H9 (cell line): ENCODE measurements around the gene KRT13. TPM values are rescaled to one million over a fixed set of nuclear protein-coding genes. Genes with fewer than 3 reads are reported as not detected.

Experiments used
- DNase-seq: peaks from one replicate; pipeline ENCODE4 v3.0.0-alpha.2; 2017
- H2AFZ ChIP-seq: one replicate; pipeline ENCODE4 v1.6.1; 2013; ENCODE audit warnings: mild to moderate bottlenecking, low read length, control low read depth, moderate library complexity
- H2AK5ac ChIP-seq: 2 replicates; pipeline ENCODE4 v1.6.1; 2013; ENCODE audit warnings: low read length, control low read depth, mixed read lengths; ENCODE audit not compliant: insufficient read length
- H2BK120ac ChIP-seq: one replicate; pipeline ENCODE4 v1.6.1; 2013; ENCODE audit warnings: low read depth, mild to moderate bottlenecking, low read length, control low read depth, inconsistent platforms; ENCODE audit not compliant: poor library complexity, severe bottlenecking
- H2BK12ac ChIP-seq: 2 replicates; pipeline ENCODE4 v1.6.1; 2013; ENCODE audit warnings: low read length, control low read depth, mixed read lengths, low read depth; ENCODE audit not compliant: insufficient read length
- H2BK15ac ChIP-seq: 2 replicates; pipeline ENCODE4 v1.6.1; 2013; ENCODE audit warnings: low read depth, low read length, control low read depth
- H2BK20ac ChIP-seq: one replicate; pipeline ENCODE4 v1.6.1; 2013; ENCODE audit warnings: low read depth, mild to moderate bottlenecking, low read length, control low read depth, inconsistent platforms; ENCODE audit not compliant: poor library complexity, severe bottlenecking
- H2BK5ac ChIP-seq: 2 replicates; pipeline ENCODE4 v1.6.1; 2013; ENCODE audit warnings: low read length, control low read depth, mixed read lengths; ENCODE audit not compliant: insufficient read length
- H3K14ac ChIP-seq: 2 replicates; pipeline ENCODE4 v1.6.1; 2013; ENCODE audit warnings: low read length, control low read depth; ENCODE audit not compliant: insufficient read depth
- H3K18ac ChIP-seq: 2 replicates; pipeline ENCODE4 v1.6.1; 2013; ENCODE audit warnings: low read depth, mild to moderate bottlenecking, mixed read lengths, low read length, control low read depth; ENCODE audit not compliant: insufficient read length
- H3K23ac ChIP-seq: 2 replicates; pipeline ENCODE4 v1.6.1; 2013; ENCODE audit warnings: low read length, control low read depth, mixed read lengths, low read depth; ENCODE audit not compliant: insufficient read length
- H3K23me2 ChIP-seq: 2 replicates; pipeline ENCODE4 v1.6.1; 2013; ENCODE audit warnings: low read depth, mild to moderate bottlenecking, mixed read lengths, low read length, control low read depth; ENCODE audit not compliant: insufficient read length, poor library complexity, severe bottlenecking
- H3K27ac ChIP-seq: 2 replicates; pipeline ENCODE4 v1.5.1; 2013; ENCODE audit warnings: low read length, control low read depth, mixed read lengths, low read depth; ENCODE audit not compliant: insufficient read length
- H3K27me3 ChIP-seq: 2 replicates; pipeline ENCODE4 v1.6.1; 2013; ENCODE audit warnings: low read length, control low read depth, inconsistent platforms; ENCODE audit not compliant: insufficient read depth
- H3K4ac ChIP-seq: 2 replicates; pipeline ENCODE4 v1.6.1; 2013; ENCODE audit warnings: low read depth, mild to moderate bottlenecking, control low read depth, inconsistent platforms, low read length, moderate library complexity
- H3K4me1 ChIP-seq: 2 replicates; pipeline ENCODE4 v1.6.1; 2013; ENCODE audit warnings: low read length, control low read depth, inconsistent platforms; ENCODE audit not compliant: insufficient read depth
- H3K4me2 ChIP-seq: 2 replicates; pipeline ENCODE4 v1.6.1; 2013; ENCODE audit warnings: low read length, control low read depth, mixed read lengths; ENCODE audit not compliant: insufficient read length, insufficient read depth
- H3K56ac ChIP-seq: 2 replicates; pipeline ENCODE4 v1.6.1; 2013; ENCODE audit warnings: low read depth, mild to moderate bottlenecking, mixed read lengths, low read length, control low read depth; ENCODE audit not compliant: insufficient read length
- H3K79me1 ChIP-seq: 2 replicates; pipeline ENCODE4 v1.6.1; 2013; ENCODE audit warnings: low read depth, mild to moderate bottlenecking, moderate library complexity, low read length, control low read depth, inconsistent platforms; ENCODE audit not compliant: insufficient read depth, poor library complexity, severe bottlenecking
- H3K79me2 ChIP-seq: 2 replicates; pipeline ENCODE4 v1.6.1; 2013; ENCODE audit warnings: low read length, control low read depth, inconsistent platforms; ENCODE audit not compliant: insufficient read depth
- H3K9ac ChIP-seq: 2 replicates; pipeline ENCODE4 v1.6.1; 2013; ENCODE audit warnings: low read length, control low read depth, mixed read lengths; ENCODE audit not compliant: insufficient read length; ENCODE audit errors: extremely low read depth
- H3K9me3 ChIP-seq: one replicate; pipeline ENCODE4 v1.6.1; 2013; ENCODE audit warnings: low read depth, low read length, inconsistent platforms; ENCODE audit not compliant: control insufficient read depth
- H3T11ph ChIP-seq: one replicate; pipeline ENCODE4 v1.6.1; 2013; ENCODE audit warnings: mild to moderate bottlenecking, low read length, control low read depth, inconsistent platforms
- H4K20me1 ChIP-seq: one replicate; pipeline ENCODE4 v1.6.1; 2013; ENCODE audit not compliant: control insufficient read depth, insufficient read length, insufficient read depth
- H4K5ac ChIP-seq: 2 replicates; pipeline ENCODE4 v1.6.1; 2013; ENCODE audit warnings: low read depth, mild to moderate bottlenecking, mixed read lengths, low read length, control low read depth; ENCODE audit not compliant: insufficient read length
- H4K8ac ChIP-seq: replicated peaks from 2 replicates; pipeline ENCODE4 v1.6.1; 2013; ENCODE audit warnings: low read length, control low read depth, mixed read lengths, low read depth; ENCODE audit not compliant: insufficient read length
- H4K91ac ChIP-seq: 2 replicates; pipeline ENCODE4 v1.6.1; 2013; ENCODE audit warnings: low read depth, mild to moderate bottlenecking, moderate library complexity, mixed read lengths, low read length, control low read depth; ENCODE audit not compliant: insufficient read length
- H3K27ac Mint-ChIP-seq, 3 experiments: 2 replicates in 2 of 3; 3 replicates in 1 of 3; pipeline ENCODE4 v1.8.0; 2020 to 2021; ENCODE audit warnings: mixed read lengths in 3 of 3, mild to moderate bottlenecking in 1 of 3, moderate library complexity in 1 of 3
- H3K27me3 Mint-ChIP-seq: 2 replicates; pipeline ENCODE4 v1.8.0; 2021; ENCODE audit warnings: low read depth, mild to moderate bottlenecking, moderate library complexity, mixed read lengths
- H3K36me3 Mint-ChIP-seq, 3 experiments: 2 replicates in 2 of 3; 3 replicates in 1 of 3; pipeline ENCODE4 v1.8.0; 2020 to 2021; ENCODE audit warnings: low read depth in 3 of 3, mixed read lengths in 3 of 3; ENCODE audit not compliant: insufficient read depth in 1 of 3
- H3K4me1 Mint-ChIP-seq, 2 experiments: 2 replicates each; pipeline ENCODE4 v1.8.0; 2020; ENCODE audit warnings: mixed read lengths in 2 of 2
- H3K4me3 Mint-ChIP-seq, 2 experiments: 2 replicates in 1 of 2; 3 replicates in 1 of 2; pipeline ENCODE4 v1.8.0; 2020 to 2021; ENCODE audit warnings: mild to moderate bottlenecking in 2 of 2, mixed read lengths in 2 of 2, moderate library complexity in 1 of 2
- H3K9me3 Mint-ChIP-seq, 2 experiments: 2 replicates in 1 of 2; 3 replicates in 1 of 2; pipeline ENCODE4 v1.8.0; 2020; ENCODE audit warnings: mild to moderate bottlenecking in 2 of 2, mixed read lengths in 2 of 2, moderate library complexity in 1 of 2
- WGBS: extraction: QIAGEN DNeasy Blood & Tissue Kit; methylation state at CpG from one replicate; pipeline ENCODE4 v1.1.7; 2013; ENCODE audit warnings: missing lambda C conversion rate, low lambda C conversion rate, mixed read lengths; ENCODE audit not compliant: insufficient read length; ENCODE audit errors: extremely low coverage; 5-methylcytosine and 5-hydroxymethylcytosine counted together
- long read RNA-seq: library from polyadenylated mRNA; unstranded; transcript quantifications from one replicate; pipeline ENCODE4 v2.0.0, GENCODE V29; 2020
- total RNA-seq: library from RNA; stranded (reverse); gene quantifications from 2 replicates; pipeline ENCODE4 v1.2.1, GENCODE V29; 2021
- TF ChIP-seq, protein P1 (sequence below): fragments of 200-600 bp; sonication (generic); conservative IDR thresholded peaks from 3 replicates; pipeline ENCODE4 v1.8.0; 2021; ENCODE audit warnings: antibody characterized with exemption, mild to moderate bottlenecking

The KRT13 gene
- not detected in 2 replicates for total RNA-seq
- long read RNA-seq: 0 reads

DNA sequence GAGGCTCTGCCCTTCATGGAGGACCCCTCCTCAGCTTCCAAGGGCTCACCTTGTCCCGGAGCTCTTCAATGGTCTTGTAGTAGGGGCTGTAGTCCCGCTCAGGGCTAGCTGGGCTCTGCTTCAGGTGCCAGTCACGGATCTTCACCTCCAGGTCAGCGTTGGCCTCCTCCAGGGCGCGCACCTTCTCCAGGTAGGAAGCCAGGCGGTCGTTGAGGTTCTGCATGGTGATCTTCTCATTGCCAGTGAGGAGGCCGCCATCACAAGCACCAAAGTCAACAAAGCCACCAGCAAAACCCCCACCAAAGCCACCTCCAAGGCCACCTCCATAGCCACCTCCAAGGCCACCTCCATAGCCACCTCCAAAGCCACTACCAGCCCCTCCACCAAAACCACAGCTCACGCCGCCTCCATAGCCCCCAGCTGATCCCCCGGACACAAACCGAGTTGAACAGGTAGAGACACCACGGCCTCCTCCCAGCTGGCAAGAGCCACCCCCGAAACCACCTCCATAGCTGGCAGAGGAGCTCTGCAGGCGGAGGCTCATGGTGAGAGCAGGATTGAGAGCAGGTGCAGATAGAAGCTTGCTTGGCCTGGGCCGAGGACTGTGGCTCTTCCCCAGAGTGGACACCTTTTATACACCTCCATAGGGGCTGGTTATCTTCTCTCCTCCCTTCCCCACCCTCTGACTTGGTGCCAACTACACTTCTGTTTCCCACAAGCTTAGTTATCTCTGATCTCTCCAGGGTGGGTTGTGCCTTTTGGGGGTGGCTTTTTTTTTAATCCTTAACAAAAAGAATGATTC, at the start of gene KRT13:
KRT13 (minus strand) TSS at position 606 of the 802 bp plus-strand sequence; CDS start at position 544, 62 bp downstream.
- Histone ChIP-seq H3K79me2 (no peaks in the 10 kb centered on the region), H3T11ph (no peak within 1 kb of the TSS), H2BK12ac (no peak within 1 kb of the TSS), H2BK15ac (no peak within 1 kb of the TSS), H3K56ac (no peak within 1 kb of the TSS), H3K4me2 (no peak within 1 kb of the TSS), H3K23ac (no peak within 1 kb of the TSS), H2BK120ac (no peak within 1 kb of the TSS), H2BK5ac (no peak within 1 kb of the TSS), H4K91ac (no peak within 1 kb of the TSS), H2AK5ac (no peak within 1 kb of the TSS), H2AFZ (no peak within 1 kb of the TSS), H3K4ac (no peak within 1 kb of the TSS), H4K20me1 (no peaks in the 10 kb centered on the region), H3K27me3 (no peaks in the 10 kb centered on the region), H4K5ac (no peak within 1 kb of the TSS), H2BK20ac (no peak within 1 kb of the TSS), H3K9me3 (no peaks in the 10 kb centered on the region), H3K4me1 (peaks cover 3% of the 10 kb centered on the region; the same call in 1 of the 2 replicates), H3K27ac (no peak within 1 kb of the TSS), H3K9ac (no peak within 1 kb of the TSS), H3K23me2 (no peaks in the 10 kb centered on the region), H3K79me1 (no peaks in the 10 kb centered on the region), H3K18ac (no peak within 1 kb of the TSS), H3K14ac (no peak within 1 kb of the TSS), H4K8ac (no peak within 1 kb of the TSS)
- H3K4me3 Mint-ChIP-seq: no peak within 1 kb of the TSS
- TF ChIP-seq, protein P1, sequence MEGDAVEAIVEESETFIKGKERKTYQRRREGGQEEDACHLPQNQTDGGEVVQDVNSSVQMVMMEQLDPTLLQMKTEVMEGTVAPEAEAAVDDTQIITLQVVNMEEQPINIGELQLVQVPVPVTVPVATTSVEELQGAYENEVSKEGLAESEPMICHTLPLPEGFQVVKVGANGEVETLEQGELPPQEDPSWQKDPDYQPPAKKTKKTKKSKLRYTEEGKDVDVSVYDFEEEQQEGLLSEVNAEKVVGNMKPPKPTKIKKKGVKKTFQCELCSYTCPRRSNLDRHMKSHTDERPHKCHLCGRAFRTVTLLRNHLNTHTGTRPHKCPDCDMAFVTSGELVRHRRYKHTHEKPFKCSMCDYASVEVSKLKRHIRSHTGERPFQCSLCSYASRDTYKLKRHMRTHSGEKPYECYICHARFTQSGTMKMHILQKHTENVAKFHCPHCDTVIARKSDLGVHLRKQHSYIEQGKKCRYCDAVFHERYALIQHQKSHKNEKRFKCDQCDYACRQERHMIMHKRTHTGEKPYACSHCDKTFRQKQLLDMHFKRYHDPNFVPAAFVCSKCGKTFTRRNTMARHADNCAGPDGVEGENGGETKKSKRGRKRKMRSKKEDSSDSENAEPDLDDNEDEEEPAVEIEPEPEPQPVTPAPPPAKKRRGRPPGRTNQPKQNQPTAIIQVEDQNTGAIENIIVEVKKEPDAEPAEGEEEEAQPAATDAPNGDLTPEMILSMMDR: no peak
- no peak within 1 kb of the TSS; a peak in 1 of 7 replicates for H3K27ac Mint-ChIP-seq
- H3K4me1 Mint-ChIP-seq: peaks cover 20 to 21% of the 10 kb centered on the region in 2 experiments
- WGBS: no CpG with 5 or more reads among the region's 17 CpGs
- H3K36me3 Mint-ChIP-seq: no peaks in the 10 kb centered on the region
- no peak for DNase-seq
- H3K9me3 Mint-ChIP-seq: no peaks in the 10 kb centered on the region
- no peaks in the 10 kb centered on the region for H3K27me3 Mint-ChIP-seq
